OCI-LY1 (cell line): Measurements from ENCODE around the gene GDF7.

ENCODE experiments used
- H2AFZ ChIP-seq: fragments of 200-600 bp; sonication (generic), shearing (Covaris generic); 2 replicates; pipeline ENCODE4 v1.6.0; 2014; ENCODE audit warnings: antibody characterized with exemption, mild to moderate bottlenecking, low read length
- H3F3A ChIP-seq: fragments of 200-600 bp; sonication (generic), shearing (Covaris generic); 2 replicates; pipeline ENCODE4 v1.6.0; 2014; ENCODE audit warnings: mild to moderate bottlenecking, antibody characterized with exemption, low read length, moderate library complexity; ENCODE audit not compliant: insufficient read depth
- H3K27ac ChIP-seq: fragments of 200-600 bp; sonication (generic); 2 replicates; pipeline ENCODE4 v1.5.1; 2014; ENCODE audit warnings: low read length, mixed run types, mild to moderate bottlenecking, low read depth; ENCODE audit not compliant: poor library complexity, severe bottlenecking
- H3K27me3 ChIP-seq: fragments of 200-600 bp; sonication (generic); 2 replicates; pipeline ENCODE4 v1.6.0; 2014; ENCODE audit warnings: antibody characterized with exemption, mild to moderate bottlenecking, low read length, moderate library complexity; ENCODE audit not compliant: insufficient read depth
- H3K36me3 ChIP-seq: fragments of 200-600 bp; sonication (generic); 2 replicates; pipeline ENCODE4 v1.6.1; 2014; ENCODE audit warnings: mild to moderate bottlenecking, antibody characterized with exemption, low read length, moderate library complexity, mixed read lengths; ENCODE audit not compliant: insufficient read depth
- H3K4me1 ChIP-seq: fragments of 200-600 bp; sonication (generic); 2 replicates; pipeline ENCODE4 v1.5.1; 2014; ENCODE audit warnings: mild to moderate bottlenecking, low read length, moderate library complexity; ENCODE audit not compliant: insufficient read depth, severe bottlenecking
- H3K4me2 ChIP-seq: fragments of 200-600 bp; sonication (generic), shearing (Covaris generic); 2 replicates; pipeline ENCODE4 v1.6.1; 2014; ENCODE audit warnings: low read length
- H3K4me3 ChIP-seq: fragments of 200-600 bp; sonication (generic); 2 replicates; pipeline ENCODE4 v1.5.1; 2014; ENCODE audit warnings: low read length, low read depth, mild to moderate bottlenecking, mixed read lengths; ENCODE audit not compliant: poor library complexity, severe bottlenecking
- H3K79me2 ChIP-seq: fragments of 200-600 bp; shearing (Covaris generic); 2 replicates; pipeline ENCODE4 v1.6.1; 2016; ENCODE audit warnings: mixed run types, low read length, mixed read lengths; ENCODE audit not compliant: insufficient read depth
- H3K9ac ChIP-seq: fragments of 200-600 bp; sonication (generic), shearing (Covaris generic); 2 replicates; pipeline ENCODE4 v1.6.1; 2014; ENCODE audit warnings: mild to moderate bottlenecking, low read length, mixed read lengths
- H3K9me2 ChIP-seq: fragments of 200-600 bp; sonication (generic), shearing (Covaris generic); 2 replicates; pipeline ENCODE4 v1.6.1; 2014; ENCODE audit warnings: low read depth, mild to moderate bottlenecking, low read length, mixed read lengths
- H3K9me3 ChIP-seq: fragments of 200-600 bp; shearing (Covaris generic); 2 replicates; pipeline ENCODE4 v1.6.1; 2014; ENCODE audit warnings: low read length, mixed read lengths
- H4K20me1 ChIP-seq: fragments of 200-600 bp; sonication (generic), shearing (Covaris generic); 2 replicates; pipeline ENCODE4 v1.6.0; 2016; ENCODE audit warnings: mild to moderate bottlenecking, low read length; ENCODE audit not compliant: insufficient read depth
- CTCF ChIP-seq: fragments of 200-600 bp; sonication (generic), shearing (Covaris generic); IDR thresholded peaks from 2 replicates; pipeline ENCODE4 v1.5.1; 2017; ENCODE audit warnings: mild to moderate bottlenecking, antibody characterized with exemption, low read length, moderate library complexity, mixed read lengths
- EZH2 ChIP-seq: fragments of 200-600 bp; sonication (generic), shearing (Covaris generic); IDR thresholded peaks from 2 replicates; pipeline ENCODE4 v1.8.0; 2017; ENCODE audit warnings: borderline replicate concordance, mixed run types, mild to moderate bottlenecking, antibody characterized with exemption, low read length, moderate library complexity, mixed read lengths

The GDF7 gene

DNA sequence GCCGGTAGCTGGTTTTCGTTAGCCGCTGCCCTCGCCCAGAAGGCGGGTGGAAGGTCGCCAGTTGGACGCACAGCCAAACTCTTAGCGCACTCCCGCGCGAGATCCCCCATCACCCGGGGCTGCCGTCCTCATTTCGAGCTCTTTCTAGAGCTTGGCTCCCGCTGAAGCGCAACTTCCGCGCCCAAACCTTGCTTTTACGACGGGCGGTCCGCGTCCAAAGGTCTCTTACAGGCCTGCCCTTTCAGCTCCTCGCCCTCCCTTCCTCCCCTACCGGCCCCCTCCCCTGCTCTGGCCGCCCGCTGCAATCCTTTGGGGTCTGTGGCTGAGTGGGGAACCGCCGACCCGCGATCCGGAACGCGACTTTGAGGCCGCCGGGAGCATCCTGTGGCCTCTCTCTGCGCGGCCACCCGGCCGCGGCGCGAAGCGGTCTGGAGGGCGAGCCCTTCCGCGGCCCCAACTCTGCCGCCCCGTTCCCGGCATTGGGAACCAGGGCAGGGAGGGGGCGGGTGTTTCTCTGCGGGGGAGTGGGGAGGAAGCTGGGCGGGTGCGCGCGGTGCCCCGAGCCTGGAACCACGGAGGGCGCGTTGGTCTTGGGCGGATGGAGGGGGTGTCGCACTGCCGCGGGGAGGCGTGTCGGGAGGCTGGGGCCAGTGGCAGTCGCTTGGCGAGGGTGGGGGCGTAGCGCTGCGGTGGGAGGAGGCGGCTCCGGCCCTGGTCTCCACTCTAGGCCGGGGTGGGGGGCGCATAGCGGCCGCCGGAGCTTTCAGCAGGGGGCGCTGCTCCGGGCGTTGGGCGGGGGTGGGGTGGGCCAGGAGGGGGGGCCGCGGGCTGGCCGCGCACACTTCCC lies at the start of gene GDF7:
GDF7 (plus strand) TSS at position 841 of the 847 bp plus-strand sequence. CDS start 96 bp downstream, outside the sequence.
- Histone ChIP-seq H3K4me1 (peaks cover 9% of the 10 kb centered on the region), H2AFZ (no peak within 1 kb of the TSS), H3K79me2 (no peaks in the 10 kb centered on the region), H3F3A (no peaks in the 10 kb centered on the region), H4K20me1 (no peaks in the 10 kb centered on the region), H3K9me2 (no peaks in the 10 kb centered on the region), H3K9ac (peak within 1 kb of the TSS; percentile 15; the same call in 1 of the 2 replicates), H3K4me3 (peak within 1 kb of the TSS; percentile 59), H3K36me3 (no peaks in the 10 kb centered on the region), H3K9me3 (no peaks in the 10 kb centered on the region), H3K4me2 (peak within 1 kb of the TSS; percentile 78), H3K27ac (no peak within 1 kb of the TSS), H3K27me3 (peaks cover 12% of the 10 kb centered on the region)
- TF ChIP-seq EZH2 (no peak), CTCF (peak; percentile 31)

- no peaks in the 10 kb centered on the region for H3K36me3 ChIP-seq
- no peak overlapping the region for H3K4me3 ChIP-seq
- no peak overlapping the region for H3K27ac ChIP-seq
- H3K79me2 ChIP-seq = no peaks in the 10 kb centered on the region
- H3F3A ChIP-seq = no peaks in the 10 kb centered on the region
- 0 out of 2 replicates have a peak, but pooled peaks cover 6% of the 10 kb centered on the region for H3K27me3 ChIP-seq
- H3K4me2 ChIP-seq = no peak overlapping the region
- no peaks in the 10 kb centered on the region for H3K9me3 ChIP-seq
- no peak overlapping the region for H2AFZ ChIP-seq
- no peak for TF ChIP-seq CTCF
- no peak for TF ChIP-seq EZH2
- H4K20me1 ChIP-seq = no peaks in the 10 kb centered on the region
- no peaks in the 10 kb centered on the region for H3K4me1 ChIP-seq
- H3K9ac ChIP-seq = no peak overlapping the region
- no peaks in the 10 kb centered on the region for H3K9me2 ChIP-seq
Observed at GRCh38 chr2:20617892-20618467, 49.0 kb upstream of the GDF7 start.

DNA sequence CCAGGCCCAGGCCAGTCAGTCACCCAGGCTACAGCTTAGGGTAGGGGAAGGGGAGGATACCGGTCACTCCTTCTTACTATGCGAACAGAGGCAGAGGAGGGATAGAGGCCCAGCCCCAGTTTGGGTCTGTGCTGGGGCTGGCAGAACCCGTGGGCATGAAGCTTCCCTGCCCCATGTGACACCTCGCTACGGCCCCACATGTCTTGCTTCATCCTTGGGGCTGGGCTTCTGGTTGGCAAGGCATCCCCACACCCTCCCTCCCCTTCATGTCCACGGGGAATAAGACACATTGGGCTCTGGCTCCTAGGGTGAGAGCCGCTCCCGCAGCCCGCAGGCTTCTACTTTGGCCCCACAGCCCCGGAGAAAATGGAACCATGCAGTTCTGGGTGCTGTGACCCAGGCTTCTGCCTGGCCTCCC lies 48.5 kb upstream of the GDF7 start:
- no peaks in the 10 kb centered on the region for H3K79me2 ChIP-seq
- H3K4me3 ChIP-seq = no peak overlapping the region
- TF ChIP-seq EZH2 (no peak), CTCF (no peak)
- H2AFZ ChIP-seq = no peak overlapping the region
- no peaks in the 10 kb centered on the region for H3K36me3 ChIP-seq
- H3K9me3 ChIP-seq = no peaks in the 10 kb centered on the region
- H3F3A ChIP-seq = no peaks in the 10 kb centered on the region
- no peak overlapping the region for H3K4me2 ChIP-seq
- H3K27me3 ChIP-seq = 0 out of 2 replicates have a peak, but pooled peaks cover 6% of the 10 kb centered on the region
- H3K27ac ChIP-seq = no peak overlapping the region
- H3K9ac ChIP-seq = no peak overlapping the region
- no peaks in the 10 kb centered on the region for H3K4me1 ChIP-seq
- H3K9me2 ChIP-seq = no peaks in the 10 kb centered on the region
- H4K20me1 ChIP-seq = no peaks in the 10 kb centered on the region
